Measurements from ENCODE around the gene FBXO30.

- TF ChIP-seq POLR2A (IDR thresholded peaks at IDR 0.05; ENCODE audit: low read depth, low read length) (no peak), TAF1 (IDR thresholded peaks at IDR 0.05; ENCODE audit: low read depth, low read length) (no peak), PAX5 (IDR thresholded peaks at IDR 0.05; ENCODE audit: insufficient read depth, low read length, severe bottlenecking) (no peak)
Observed at GRCh38 chr6:145814035-145814500, 527 bp downstream of the FBXO30 start.

Data from GM12891 (cell line).